Chondrocyte (in vitro differentiated cells): Measurements from ENCODE around the gene GABRR3. TPM values are rescaled to one million over a fixed set of nuclear protein-coding genes. Genes with fewer than 3 reads are reported as not detected.

Experiments used
- DNase-seq: peaks from one replicate; pipeline ENCODE4 v3.0.0; 2021; ENCODE audit warnings: mixed read lengths, low spot score
- H3K27ac Mint-ChIP-seq: one replicate; pipeline ENCODE4 v1.8.0; 2021; ENCODE audit warnings: mild to moderate bottlenecking, moderate library complexity, mixed read lengths; ENCODE audit not compliant: unreplicated experiment
- H3K27me3 Mint-ChIP-seq: 2 replicates; pipeline ENCODE4 v1.8.0; 2021; ENCODE audit warnings: low read depth, mixed read lengths
- H3K36me3 Mint-ChIP-seq: 2 replicates; pipeline ENCODE4 v1.8.0; 2021; ENCODE audit warnings: low read depth, mixed read lengths
- H3K4me1 Mint-ChIP-seq: 2 replicates; pipeline ENCODE4 v1.8.0; 2021; ENCODE audit warnings: low read depth, mild to moderate bottlenecking, mixed read lengths
- H3K4me3 Mint-ChIP-seq: one replicate; pipeline ENCODE4 v1.8.0; 2021; ENCODE audit warnings: mild to moderate bottlenecking, moderate library complexity, mixed read lengths; ENCODE audit not compliant: unreplicated experiment
- H3K9me3 Mint-ChIP-seq: 2 replicates; pipeline ENCODE4 v1.8.0; 2021; ENCODE audit warnings: low read depth, mixed read lengths
- total RNA-seq: library from RNA; stranded (reverse); gene quantifications from 3 replicates; pipeline ENCODE4 v1.2.1, GENCODE V29; 2021
- TF ChIP-seq, protein P1 (sequence below): fragments of 200-600 bp; sonication (generic); IDR thresholded peaks from 2 replicates; pipeline ENCODE4 v1.5.0; 2021; ENCODE audit warnings: antibody characterized with exemption, mild to moderate bottlenecking, moderate library complexity

The GABRR3 gene
- total RNA-seq, 1 donor from 2014 or later: not detected

DNA sequence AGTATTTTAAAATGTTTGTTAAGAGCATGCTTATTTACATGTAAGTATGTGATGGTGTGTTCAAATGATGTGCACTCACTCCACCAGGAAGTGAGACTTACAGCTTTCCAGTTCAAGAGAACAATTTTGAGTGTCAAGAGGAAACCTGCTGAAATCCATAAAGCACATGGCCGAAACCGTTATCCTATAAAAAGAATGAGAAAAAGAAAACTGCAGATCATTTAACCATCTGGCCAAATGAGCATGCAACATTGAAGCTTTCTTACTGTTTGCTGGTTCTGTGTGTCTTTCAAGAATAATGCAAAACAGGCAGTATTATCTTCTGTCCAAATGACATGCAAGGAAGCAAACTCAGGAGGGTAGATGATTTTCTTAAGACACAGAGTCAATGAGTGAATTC, 26.3 kb downstream of the GABRR3 start:
- H3K27me3 Mint-ChIP-seq: peaks cover 15% of the 10 kb centered on the region

DNA sequence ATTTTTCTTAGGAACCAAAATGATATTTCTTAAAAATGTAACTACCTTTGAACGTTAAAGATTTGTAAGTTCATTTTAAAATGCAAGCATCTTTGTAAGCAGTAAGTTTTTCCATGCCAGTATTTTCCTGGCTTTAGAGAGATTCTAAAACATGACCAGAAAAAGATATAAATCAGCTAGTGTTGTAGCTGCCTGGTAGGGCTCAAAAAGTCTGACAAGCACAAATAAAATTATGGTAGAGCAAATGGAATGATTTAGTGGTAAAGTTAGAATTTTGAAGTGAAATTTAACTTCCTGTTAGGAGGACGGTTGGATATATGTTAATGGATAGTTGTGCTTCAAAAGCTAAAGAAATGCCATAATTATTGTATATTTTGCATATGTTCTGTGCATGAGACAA, 29.7 kb downstream of the GABRR3 start:
- TF ChIP-seq, protein P1, sequence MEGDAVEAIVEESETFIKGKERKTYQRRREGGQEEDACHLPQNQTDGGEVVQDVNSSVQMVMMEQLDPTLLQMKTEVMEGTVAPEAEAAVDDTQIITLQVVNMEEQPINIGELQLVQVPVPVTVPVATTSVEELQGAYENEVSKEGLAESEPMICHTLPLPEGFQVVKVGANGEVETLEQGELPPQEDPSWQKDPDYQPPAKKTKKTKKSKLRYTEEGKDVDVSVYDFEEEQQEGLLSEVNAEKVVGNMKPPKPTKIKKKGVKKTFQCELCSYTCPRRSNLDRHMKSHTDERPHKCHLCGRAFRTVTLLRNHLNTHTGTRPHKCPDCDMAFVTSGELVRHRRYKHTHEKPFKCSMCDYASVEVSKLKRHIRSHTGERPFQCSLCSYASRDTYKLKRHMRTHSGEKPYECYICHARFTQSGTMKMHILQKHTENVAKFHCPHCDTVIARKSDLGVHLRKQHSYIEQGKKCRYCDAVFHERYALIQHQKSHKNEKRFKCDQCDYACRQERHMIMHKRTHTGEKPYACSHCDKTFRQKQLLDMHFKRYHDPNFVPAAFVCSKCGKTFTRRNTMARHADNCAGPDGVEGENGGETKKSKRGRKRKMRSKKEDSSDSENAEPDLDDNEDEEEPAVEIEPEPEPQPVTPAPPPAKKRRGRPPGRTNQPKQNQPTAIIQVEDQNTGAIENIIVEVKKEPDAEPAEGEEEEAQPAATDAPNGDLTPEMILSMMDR: no peak
- H3K9me3 Mint-ChIP-seq: no peaks in the 10 kb centered on the region
- no peak overlapping the region for H3K27ac Mint-ChIP-seq
- peaks cover 13% of the 10 kb centered on the region for H3K27me3 Mint-ChIP-seq
- DNase-seq: no peak
- H3K4me3 Mint-ChIP-seq: no peak overlapping the region
- no peaks in the 10 kb centered on the region for H3K36me3 Mint-ChIP-seq
- no peaks in the 10 kb centered on the region for H3K4me1 Mint-ChIP-seq

More for the DNA sequence above, 26.3 kb downstream of the GABRR3 start:
- Mint-ChIP-seq H3K4me3 (no peak overlapping the region), H3K4me1 (no peaks in the 10 kb centered on the region), H3K36me3 (no peaks in the 10 kb centered on the region), H3K9me3 (peaks cover 6% of the 10 kb centered on the region), H3K27ac (no peak overlapping the region)
- TF ChIP-seq, protein P1: no peak
- no peak for DNase-seq

DNA sequence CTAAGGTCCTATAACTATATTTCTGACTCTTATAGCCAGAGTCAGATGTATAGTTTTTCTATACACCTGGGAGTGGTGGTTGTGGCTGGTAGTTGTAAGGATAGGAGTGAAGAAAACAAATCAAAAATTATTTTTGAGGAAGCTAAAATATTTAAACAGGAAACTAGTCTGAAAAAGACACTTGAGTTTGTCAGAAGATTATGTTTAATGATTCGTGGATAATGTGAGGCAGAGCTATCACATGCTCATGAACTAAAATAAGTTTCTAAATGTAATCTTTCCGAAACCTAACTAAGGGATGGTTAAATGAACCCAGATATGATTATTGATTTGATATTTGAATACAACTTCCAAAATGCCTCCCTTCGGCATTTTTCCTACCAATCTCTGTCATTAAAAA, 30.4 kb downstream of the GABRR3 start:
- Mint-ChIP-seq H3K27ac (no peak overlapping the region), H3K27me3 (peaks cover 14% of the 10 kb centered on the region), H3K9me3 (no peaks in the 10 kb centered on the region), H3K36me3 (no peaks in the 10 kb centered on the region), H3K4me1 (no peaks in the 10 kb centered on the region), H3K4me3 (no peak overlapping the region)
- DNase-seq: no peak
- TF ChIP-seq, protein P1: no peak

DNA sequence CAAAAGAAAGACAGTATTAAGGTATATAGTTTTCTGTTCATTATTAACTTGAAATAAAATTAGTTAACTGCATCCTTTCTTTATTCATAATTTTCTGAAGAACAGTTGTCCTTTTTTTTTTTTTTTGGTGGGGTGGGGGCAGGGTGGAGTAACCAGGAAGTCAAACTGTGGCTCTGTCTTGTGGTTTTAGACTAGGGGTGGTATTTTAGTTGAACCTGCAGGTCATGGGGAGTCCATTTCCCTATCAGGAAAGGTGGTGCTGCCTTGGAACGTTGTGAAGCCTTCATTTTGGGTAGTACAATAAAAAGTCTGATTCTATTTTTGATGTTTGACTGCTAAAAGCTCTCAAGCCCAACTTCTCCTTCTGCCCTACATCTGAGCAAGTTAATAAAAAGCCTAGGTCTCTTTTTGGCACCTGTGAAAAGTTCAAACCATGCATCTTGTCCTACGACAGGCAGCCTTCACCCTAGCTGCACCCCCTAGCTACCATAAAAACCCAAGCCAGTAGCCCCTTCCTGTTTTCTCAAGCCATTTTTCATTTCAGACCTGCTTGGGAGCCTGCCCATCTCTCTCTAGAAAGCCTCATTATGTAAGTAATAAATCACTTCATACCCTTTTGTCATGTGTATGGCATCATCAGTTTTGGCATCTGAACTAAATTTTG, 31.7 kb downstream of the GABRR3 start:
- TF ChIP-seq, protein P1: no peak
- no peaks in the 10 kb centered on the region for H3K9me3 Mint-ChIP-seq
- H3K27ac Mint-ChIP-seq: no peak overlapping the region
- peaks cover 24% of the 10 kb centered on the region for H3K27me3 Mint-ChIP-seq
- no peaks in the 10 kb centered on the region for H3K36me3 Mint-ChIP-seq
- no peak overlapping the region for H3K4me3 Mint-ChIP-seq
- no peak for DNase-seq
- H3K4me1 Mint-ChIP-seq: no peaks in the 10 kb centered on the region

DNA sequence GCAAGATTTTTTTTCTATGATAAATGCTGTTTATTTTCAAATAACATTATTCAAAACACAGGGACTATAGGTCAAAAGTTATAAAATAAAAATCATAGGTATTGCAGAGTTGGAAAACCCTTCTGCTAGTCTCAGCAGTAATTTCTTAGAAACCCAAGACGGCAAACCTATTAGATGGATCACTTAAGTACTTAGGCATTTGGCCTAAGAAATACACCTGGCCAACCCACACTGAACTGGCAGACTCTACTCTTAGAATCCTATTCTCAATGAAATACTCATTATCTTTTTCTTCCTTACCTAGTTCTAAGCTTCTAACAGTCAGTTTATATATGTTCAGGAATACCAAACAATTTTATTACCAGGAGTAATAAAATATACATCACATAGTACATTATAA, 32.4 kb downstream of the GABRR3 start:
- H3K36me3 Mint-ChIP-seq: no peaks in the 10 kb centered on the region
- TF ChIP-seq, protein P1: no peak
- no peak for DNase-seq
- no peaks in the 10 kb centered on the region for H3K9me3 Mint-ChIP-seq
- peaks cover 24% of the 10 kb centered on the region for H3K27me3 Mint-ChIP-seq
- no peak overlapping the region for H3K27ac Mint-ChIP-seq
- no peaks in the 10 kb centered on the region for H3K4me1 Mint-ChIP-seq
- H3K4me3 Mint-ChIP-seq: no peak overlapping the region
